OCI-LY1 (cell line): Measurements from ENCODE around the gene HTT.

ENCODE experiments used
- EZH2 ChIP-seq: fragments of 200-600 bp; sonication (generic), shearing (Covaris generic); IDR thresholded peaks from 2 replicates; pipeline ENCODE4 v1.8.0; 2017; ENCODE audit warnings: borderline replicate concordance, mixed run types, mild to moderate bottlenecking, antibody characterized with exemption, low read length, moderate library complexity, mixed read lengths
- TF ChIP-seq, protein P1 (sequence below): fragments of 200-600 bp; sonication (generic), shearing (Covaris generic); IDR thresholded peaks from 2 replicates; pipeline ENCODE4 v1.5.1; 2017; ENCODE audit warnings: mild to moderate bottlenecking, antibody characterized with exemption, low read length, moderate library complexity, mixed read lengths

DNA sequence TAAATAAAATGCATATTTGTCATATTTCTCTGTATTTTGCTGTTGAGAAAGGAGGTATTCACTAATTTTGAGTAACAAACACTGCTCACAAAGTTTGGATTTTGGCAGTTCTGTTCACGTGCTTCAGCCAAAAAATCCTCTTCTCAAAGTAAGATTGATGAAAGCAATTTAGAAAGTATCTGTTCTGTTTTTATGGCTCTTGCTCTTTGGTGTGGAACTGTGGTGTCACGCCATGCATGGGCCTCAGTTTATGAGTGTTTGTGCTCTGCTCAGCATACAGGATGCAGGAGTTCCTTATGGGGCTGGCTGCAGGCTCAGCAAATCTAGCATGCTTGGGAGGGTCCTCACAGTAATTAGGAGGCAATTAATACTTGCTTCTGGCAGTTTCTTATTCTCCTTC is 3.3 kb downstream of the HTT start:
- TF ChIP-seq, protein P1, sequence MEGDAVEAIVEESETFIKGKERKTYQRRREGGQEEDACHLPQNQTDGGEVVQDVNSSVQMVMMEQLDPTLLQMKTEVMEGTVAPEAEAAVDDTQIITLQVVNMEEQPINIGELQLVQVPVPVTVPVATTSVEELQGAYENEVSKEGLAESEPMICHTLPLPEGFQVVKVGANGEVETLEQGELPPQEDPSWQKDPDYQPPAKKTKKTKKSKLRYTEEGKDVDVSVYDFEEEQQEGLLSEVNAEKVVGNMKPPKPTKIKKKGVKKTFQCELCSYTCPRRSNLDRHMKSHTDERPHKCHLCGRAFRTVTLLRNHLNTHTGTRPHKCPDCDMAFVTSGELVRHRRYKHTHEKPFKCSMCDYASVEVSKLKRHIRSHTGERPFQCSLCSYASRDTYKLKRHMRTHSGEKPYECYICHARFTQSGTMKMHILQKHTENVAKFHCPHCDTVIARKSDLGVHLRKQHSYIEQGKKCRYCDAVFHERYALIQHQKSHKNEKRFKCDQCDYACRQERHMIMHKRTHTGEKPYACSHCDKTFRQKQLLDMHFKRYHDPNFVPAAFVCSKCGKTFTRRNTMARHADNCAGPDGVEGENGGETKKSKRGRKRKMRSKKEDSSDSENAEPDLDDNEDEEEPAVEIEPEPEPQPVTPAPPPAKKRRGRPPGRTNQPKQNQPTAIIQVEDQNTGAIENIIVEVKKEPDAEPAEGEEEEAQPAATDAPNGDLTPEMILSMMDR: no peak
- no peak for TF ChIP-seq EZH2
